ENCODE measurements around the gene SMARCC2. TPM values are rescaled to one million over a fixed set of nuclear protein-coding genes. Genes with fewer than 3 reads are reported as not detected.
A peak's percentile ranks its signal among the peaks of the same experiment; 100 is the strongest.

SMARCC2 gene
- polyA plus RNA-seq, 3 donors = 22.2 to 63.7 (median 43.5) TPM

GRCh38 chr12:56208006-56208405, 18.7 kb upstream of the SMARCC2 start:
- Histone ChIP-seq H3K4me2 (replicated peaks; ENCODE audit: extremely low read depth, low read length, poor library complexity, severe bottlenecking) (no peak overlapping the region), H3K9me3 (replicated peaks in 1 of 2; ENCODE audit: control insufficient read depth in 1 of 2, insufficient read depth in 1 of 2, low read length in 2 of 2) (no peaks in the 10 kb centered on the region), H3K79me2 (ENCODE audit: insufficient read depth, low read length) (peaks cover 11% of the 10 kb centered on the region), H3K4me1 (ENCODE audit: control insufficient read depth in 1 of 2, insufficient read depth in 2 of 2, low read length in 2 of 2) (no peaks in the 10 kb centered on the region), H3K36me3 (replicated peaks in 1 of 2; ENCODE audit: control insufficient read depth in 1 of 2, insufficient read depth in 2 of 2, low read length in 2 of 2) (peaks cover 76 to 92% of the 10 kb centered on the region in 2 donors), H3K4me3 (replicated peaks in 1 of 3; ENCODE audit: low read depth in 2 of 3, low read length in 3 of 3) (no peak overlapping the region), H2AFZ (ENCODE audit: insufficient read depth, low read depth, low read length, poor library complexity, severe bottlenecking) (no peak overlapping the region), H3K27ac (ENCODE audit: low read depth in 1 of 2, low read length in 2 of 2) (peak overlapping the region in 1 of 2 donors; percentile 10), H3K9ac (ENCODE audit: insufficient read depth, low read length, poor library complexity, severe bottlenecking) (no peak overlapping the region), H4K20me1 (ENCODE audit: insufficient read depth, low read length) (peaks cover 38% of the 10 kb centered on the region), H3K27me3 (ENCODE audit: control insufficient read depth in 2 of 2, insufficient read depth in 2 of 2, low read length in 2 of 2) (no peaks in the 10 kb centered on the region)
- intact Hi-C loops (cut with micrococcal nuclease) = loop anchor here in 1 of 2 donors (5.0 kb wide), 1 partner anchor 49 kb away; the partner anchor contains the start of gene ANKRD52
- DNase-seq = no peak
- Mint-ChIP-seq H3K4me3 (no peak overlapping the region), H3K27me3 (ENCODE audit: low read depth in 3 of 3) (no peaks in the 10 kb centered on the region), H3K4me1 (peaks cover 2% of the 10 kb centered on the region), H3K36me3 (peaks cover 70 to 89% of the 10 kb centered on the region in 2 donors), H3K27ac (no peak overlapping the region), H3K9me3 (no peaks in the 10 kb centered on the region)
- no peak for TF ChIP-seq CTCF (IDR thresholded peaks at IDR 0.05)
- WGBS (ENCODE audit: insufficient coverage) = 90% methylated on average over 6 of the region's 6 CpGs

DNA sequence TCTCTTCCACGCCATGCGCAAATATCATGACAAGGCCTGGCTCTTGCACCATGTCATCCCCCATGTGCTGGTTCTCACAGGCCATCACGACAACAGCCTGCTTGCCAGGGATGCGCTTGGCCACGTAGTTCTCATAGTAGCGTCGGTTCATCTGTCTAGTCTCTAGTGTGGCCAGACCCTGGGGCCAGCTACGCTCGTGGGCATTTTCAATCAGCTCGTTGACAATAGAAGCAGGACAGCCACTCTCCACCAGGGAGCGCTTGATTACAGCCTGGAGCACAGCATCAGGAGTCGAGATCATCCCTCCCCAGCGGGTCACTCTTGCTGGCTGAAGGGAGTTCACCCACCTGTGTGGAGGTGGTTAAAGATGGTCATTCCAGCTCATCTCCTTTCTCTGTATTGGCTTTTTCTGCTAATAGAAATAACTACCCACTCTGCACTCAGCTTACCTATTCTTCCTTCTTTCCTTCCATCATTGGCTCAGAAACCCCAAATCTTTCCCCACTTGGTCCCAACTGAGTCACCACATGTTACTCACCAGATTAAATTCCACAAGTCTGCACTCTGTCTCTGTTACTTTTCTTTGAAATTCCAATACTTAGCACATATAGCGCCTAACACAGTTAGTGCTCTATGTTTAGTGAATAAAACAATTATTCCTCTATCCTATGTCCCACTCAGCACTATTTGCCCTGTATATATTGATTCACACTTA, 17.3 kb upstream of the SMARCC2 start:
- peak; percentile 52 for TF ChIP-seq CTCF (IDR thresholded peaks at IDR 0.05)
- Histone ChIP-seq H3K4me1 (ENCODE audit: control insufficient read depth in 1 of 2, insufficient read depth in 2 of 2, low read length in 2 of 2) (no peaks in the 10 kb centered on the region), H2AFZ (ENCODE audit: insufficient read depth, low read depth, low read length, poor library complexity, severe bottlenecking) (no peak overlapping the region), H3K36me3 (replicated peaks in 1 of 2; ENCODE audit: control insufficient read depth in 1 of 2, insufficient read depth in 2 of 2, low read length in 2 of 2) (peaks cover 62 to 78% of the 10 kb centered on the region in 2 donors), H3K27me3 (ENCODE audit: control insufficient read depth in 2 of 2, insufficient read depth in 2 of 2, low read length in 2 of 2) (no peaks in the 10 kb centered on the region), H3K4me3 (replicated peaks in 1 of 3; ENCODE audit: low read depth in 2 of 3, low read length in 3 of 3) (no peak overlapping the region), H3K4me2 (replicated peaks; ENCODE audit: extremely low read depth, low read length, poor library complexity, severe bottlenecking) (no peak overlapping the region), H3K79me2 (ENCODE audit: insufficient read depth, low read length) (peaks cover 3% of the 10 kb centered on the region), H4K20me1 (ENCODE audit: insufficient read depth, low read length) (peaks cover 24% of the 10 kb centered on the region), H3K27ac (ENCODE audit: low read depth in 1 of 2, low read length in 2 of 2) (peak overlapping the region in 1 of 2 donors; percentile 32), H3K9ac (ENCODE audit: insufficient read depth, low read length, poor library complexity, severe bottlenecking) (no peak overlapping the region), H3K9me3 (replicated peaks in 1 of 2; ENCODE audit: control insufficient read depth in 1 of 2, insufficient read depth in 1 of 2, low read length in 2 of 2) (no peaks in the 10 kb centered on the region)
- Mint-ChIP-seq H3K9me3 (no peaks in the 10 kb centered on the region), H3K27ac (peak overlapping the region in 5 of 7 donors; percentile 22 to 61 (median 44)), H3K27me3 (ENCODE audit: low read depth in 3 of 3) (no peaks in the 10 kb centered on the region), H3K4me3 (no peak overlapping the region), H3K36me3 (peaks cover 57 to 75% of the 10 kb centered on the region in 2 donors), H3K4me1 (peaks cover 2% of the 10 kb centered on the region)
- peak; percentile 35 to 45 (median 42) for DNase-seq
- intact Hi-C loops (cut with micrococcal nuclease) = loop anchor here in 1 of 2 donors (5.0 kb wide), 1 partner anchor 51 kb away; the partner anchor contains the start of gene ANKRD52
- 84% methylated on average over 10 of the region's 14 CpGs for WGBS (ENCODE audit: insufficient coverage)

Data from CD14-positive monocyte (primary cell).